GM20431 (cell line): ENCODE data around the gene PRDM11.

Experiments
- in situ Hi-C: fragments of 300-500 bp; cut with MseI, MboI; formaldehyde crosslinking; loops from one replicate; pipeline ENCODE4 v1.15.0; 2020; ENCODE audit warnings: low sequenced_read_pairs; ENCODE audit not compliant: unreplicated experiment

The PRDM11 gene

GRCh38 chr11:45274206-45274605 lies 127.8 kb downstream of the PRDM11 start:
- in situ Hi-C loops = no loop called here

GRCh38 chr11:45275828-45276227 lies 129.4 kb downstream of the PRDM11 start:
- in situ Hi-C loops = no loop called here

- in situ Hi-C loops = no loop called here
Measured at GRCh38 chr11:45278714-45279113, 132.3 kb downstream of the PRDM11 start.

- in situ Hi-C loops = no loop called here
Measured at GRCh38 chr11:45279645-45280044, 133.2 kb downstream of the PRDM11 start.

GRCh38 chr11:45280449-45280848 lies 134.0 kb downstream of the PRDM11 start:
- in situ Hi-C loops = no loop called here

GRCh38 chr11:45282081-45282480 lies 135.6 kb downstream of the PRDM11 start:
- in situ Hi-C loops = no loop called here
